Stimulated activated CD8-positive, alpha-beta memory T cell treated with anti-CD3 and anti-CD28 coated beads, Interleukin-15, amount 100 ng/mL, for 24 hours (primary cell): ENCODE measurements around the gene CDO1.

Source experiments
- DNase-seq: peaks from one replicate; pipeline ENCODE4 v3.0.0-alpha.2; 2020; ENCODE audit warnings: low read depth

The CDO1 gene

DNA sequence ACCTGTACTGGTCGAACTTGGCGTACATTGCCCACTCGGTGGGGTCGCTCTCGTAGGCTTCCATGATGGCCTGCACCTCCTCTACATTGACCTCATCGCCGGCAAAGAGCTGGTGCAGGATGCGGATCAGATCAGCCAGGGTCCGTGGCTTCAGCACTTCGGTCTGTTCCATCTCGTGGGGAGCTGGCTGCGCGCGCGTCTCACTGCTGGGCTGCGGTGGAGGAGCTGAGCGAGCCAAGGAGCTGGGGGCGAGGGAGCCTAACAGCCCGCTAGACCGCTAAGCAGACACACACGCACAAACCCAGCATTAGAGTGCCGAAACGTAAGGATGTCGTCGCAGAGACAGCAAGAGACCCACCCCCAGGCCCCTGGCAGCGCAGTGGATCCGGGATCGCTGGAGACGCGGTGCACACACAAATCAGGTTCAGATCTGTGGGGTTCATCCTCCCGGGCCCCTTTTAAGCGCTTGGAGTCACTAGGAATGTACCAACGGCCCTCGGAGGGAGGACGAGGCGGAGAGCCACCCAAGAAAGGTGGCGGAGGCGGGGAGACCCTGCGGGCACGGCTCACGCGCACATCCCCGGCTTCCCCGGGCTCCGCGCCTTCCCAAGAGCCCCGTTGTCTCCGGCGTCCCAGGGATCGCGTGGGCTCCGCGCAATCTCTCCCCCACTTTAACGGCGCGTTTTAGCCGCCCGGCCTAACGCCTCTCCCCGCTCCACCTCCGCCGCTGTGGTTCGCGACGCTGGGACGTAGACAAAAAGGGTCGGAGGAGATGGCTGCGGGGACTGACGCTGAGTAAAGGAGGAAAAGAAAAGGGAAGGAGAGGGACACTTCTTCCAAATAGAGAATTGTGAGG is at the start of gene CDO1:
CDO1 (minus strand) TSS at position 434 of the 856 bp plus-strand sequence; CDS start at position 172, 262 bp downstream.
- no peak for DNase-seq

DNA sequence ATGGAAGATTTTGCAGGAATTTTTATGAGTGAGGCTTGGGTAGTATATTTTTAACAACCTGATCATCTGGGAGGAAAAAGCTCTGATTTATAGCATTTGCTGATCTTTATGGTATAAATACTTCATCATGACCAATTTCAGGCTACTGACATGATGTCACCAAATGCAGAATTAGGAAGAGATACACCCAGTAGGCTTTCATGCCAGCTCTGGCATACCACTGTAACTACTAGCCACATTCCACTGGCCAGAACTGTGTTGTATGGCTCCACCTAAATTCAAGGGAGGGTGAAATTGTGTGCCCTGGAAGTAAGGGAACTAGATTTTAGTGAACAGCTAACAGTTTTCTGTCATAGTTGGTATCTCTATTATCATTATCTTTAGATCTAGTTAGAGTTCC is 42.9 kb upstream of the CDO1 start:
- no peak for DNase-seq

GRCh38 chr5:115858396-115858795 is 41.9 kb upstream of the CDO1 start:
- DNase-seq: no peak

DNA sequence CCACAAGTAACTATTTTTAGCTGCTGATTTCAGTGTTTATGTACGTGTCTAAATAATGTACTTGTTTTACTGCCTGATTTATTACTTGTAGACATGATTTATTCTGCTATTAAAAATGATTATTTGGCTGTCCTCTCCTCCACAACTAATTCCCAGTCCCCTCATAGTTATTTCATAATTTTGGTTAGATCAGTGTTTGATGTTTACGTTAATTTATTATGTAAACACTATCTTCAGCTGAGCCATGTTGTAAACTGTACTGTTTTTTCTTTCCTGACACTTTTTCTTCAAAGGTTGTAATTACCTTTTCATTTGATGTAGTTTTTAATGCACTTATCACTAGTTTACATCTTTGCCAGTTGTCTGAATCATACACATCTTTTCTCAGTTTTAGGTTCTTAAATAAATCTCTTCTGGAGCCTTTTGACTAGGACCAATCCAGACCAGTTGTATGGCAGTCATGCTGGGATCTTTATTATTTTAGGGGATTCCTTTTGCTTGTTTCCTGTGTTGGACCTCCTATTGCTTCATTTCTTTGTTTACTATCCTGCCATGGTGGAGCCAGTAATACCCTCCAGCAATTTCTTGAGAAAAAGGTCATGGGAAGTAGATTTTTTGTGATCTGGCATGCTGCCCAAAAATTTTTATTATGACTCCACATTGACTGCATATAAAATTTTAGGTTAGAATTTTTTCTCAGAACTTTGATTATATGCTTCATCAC is 41.3 kb upstream of the CDO1 start:
- no peak for DNase-seq

DNA sequence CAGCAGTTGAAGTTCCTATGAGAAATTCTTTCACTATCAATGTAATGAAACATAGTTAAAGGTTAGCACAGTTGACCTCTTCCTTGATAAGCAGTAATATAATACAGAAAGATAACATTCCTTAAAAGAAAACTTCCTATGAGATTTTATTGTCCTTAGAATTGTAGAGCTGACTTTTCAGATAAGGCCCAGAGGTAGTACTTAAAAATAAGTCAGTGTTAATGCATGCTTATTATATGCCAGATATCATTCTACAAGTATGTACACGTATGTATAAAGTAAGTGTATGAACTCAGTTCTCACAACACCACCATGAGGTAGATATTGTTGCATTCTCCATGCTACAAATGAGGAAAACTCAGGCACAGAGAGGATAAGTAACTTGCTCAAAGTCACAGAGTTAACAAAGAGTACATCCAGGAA is 40.6 kb upstream of the CDO1 start:
- no peak for DNase-seq

GRCh38 chr5:115855959-115856358 is 39.5 kb upstream of the CDO1 start:
- DNase-seq: no peak

DNA sequence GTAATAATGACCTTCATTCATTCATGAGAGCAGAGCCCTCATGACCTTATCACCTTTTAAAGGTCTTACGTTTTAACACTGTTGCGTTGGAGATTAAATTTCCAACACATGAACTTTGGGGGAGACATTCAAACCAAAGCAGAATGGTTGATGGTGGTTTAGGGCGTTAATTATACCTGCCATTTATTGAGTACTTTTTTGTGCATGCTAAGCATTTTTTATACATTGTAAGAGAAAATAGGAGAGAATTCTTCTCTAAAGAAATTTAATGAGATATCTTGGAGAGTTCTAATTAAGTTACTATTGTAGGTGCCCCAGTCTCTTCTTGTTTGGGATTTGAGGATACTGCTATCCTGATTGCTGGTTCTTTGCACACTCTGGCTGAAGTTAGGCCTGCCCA is 37.7 kb upstream of the CDO1 start:
- no peak for DNase-seq

DNA sequence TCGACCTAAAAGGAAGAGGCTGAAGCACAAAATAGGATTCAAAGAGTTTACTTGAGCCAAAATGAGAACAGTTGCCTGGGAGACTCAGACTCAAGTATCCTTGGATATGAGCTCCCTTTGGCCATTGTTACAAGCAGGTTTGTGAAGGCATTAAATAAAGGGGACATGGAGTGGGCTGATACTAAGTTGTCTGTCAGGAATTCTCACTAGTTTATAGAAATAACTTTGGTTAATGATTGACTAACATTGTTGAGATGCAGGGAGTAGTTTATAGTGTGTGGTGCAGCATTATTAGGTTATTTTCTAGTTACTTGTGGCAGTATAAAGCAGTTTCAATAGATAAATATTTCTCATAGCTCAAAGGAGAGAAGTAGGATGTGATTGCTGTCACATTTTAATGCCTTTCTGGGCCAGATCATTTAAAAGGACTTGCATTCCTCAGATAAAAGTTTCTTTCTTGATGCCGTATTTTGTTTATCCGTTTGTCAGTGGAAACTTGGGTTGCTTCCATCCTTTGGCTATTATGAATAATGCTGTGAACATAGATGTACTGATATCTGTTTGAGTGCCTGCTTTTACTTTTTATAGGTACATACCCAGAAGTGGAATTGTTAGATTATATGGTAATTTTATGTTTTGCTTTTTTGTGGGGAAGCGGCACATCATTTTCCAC is 34.4 kb upstream of the CDO1 start:
- DNase-seq: no peak

DNA sequence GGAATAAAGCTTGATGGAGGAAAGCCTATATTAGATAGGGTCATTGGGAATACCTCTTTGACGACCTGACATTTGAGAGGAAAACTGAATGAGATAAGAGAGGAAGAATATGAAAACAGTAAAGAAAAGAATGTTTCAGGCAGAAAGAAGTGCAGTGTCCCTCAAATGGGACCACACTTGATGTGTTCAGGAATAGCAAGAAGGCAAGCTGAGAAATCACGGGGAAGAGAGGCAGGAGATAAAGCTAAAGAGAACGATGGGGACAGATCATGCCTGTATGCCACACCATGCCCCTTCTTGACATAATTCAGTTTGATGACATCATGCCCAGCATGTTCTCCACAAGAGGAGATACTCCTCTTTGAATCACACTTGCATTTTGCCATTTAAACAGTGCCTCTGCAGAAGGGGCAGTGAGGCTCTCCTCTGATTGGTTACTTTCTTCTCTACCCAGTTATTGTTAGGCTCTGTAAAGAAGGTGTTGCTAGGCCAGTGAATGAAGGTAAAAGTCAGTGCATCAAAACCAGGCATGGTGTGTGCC is 32.9 kb upstream of the CDO1 start:
- no peak for DNase-seq

- no peak for DNase-seq
These were observed 30.8 kb upstream of the CDO1 start for GRCh38 chr5:115847290-115847689.

DNA sequence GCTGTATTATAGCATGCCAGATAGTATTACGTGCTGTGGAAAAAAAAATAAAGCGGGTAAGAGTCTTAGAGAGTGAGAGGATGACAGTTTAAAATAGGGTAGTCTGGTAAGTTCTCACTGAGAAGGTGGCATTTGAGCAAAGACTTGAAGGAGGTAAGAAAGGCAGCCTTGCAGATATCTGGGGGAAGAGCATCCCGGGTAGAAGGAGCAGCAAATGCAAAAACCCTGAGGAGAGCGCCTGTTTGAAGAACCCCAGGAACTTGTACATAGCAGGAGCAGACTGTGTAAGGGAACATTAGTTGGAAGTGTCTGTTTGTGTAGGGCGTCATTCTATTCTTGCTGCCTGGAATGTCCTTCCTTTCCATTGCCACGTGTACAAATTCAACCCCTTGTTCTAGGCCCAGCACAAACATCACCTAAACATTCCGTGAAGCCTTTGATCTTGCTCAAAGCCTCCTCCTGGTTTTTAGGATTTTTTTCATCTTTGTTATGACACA is 27.9 kb upstream of the CDO1 start:
- DNase-seq: no peak

DNA sequence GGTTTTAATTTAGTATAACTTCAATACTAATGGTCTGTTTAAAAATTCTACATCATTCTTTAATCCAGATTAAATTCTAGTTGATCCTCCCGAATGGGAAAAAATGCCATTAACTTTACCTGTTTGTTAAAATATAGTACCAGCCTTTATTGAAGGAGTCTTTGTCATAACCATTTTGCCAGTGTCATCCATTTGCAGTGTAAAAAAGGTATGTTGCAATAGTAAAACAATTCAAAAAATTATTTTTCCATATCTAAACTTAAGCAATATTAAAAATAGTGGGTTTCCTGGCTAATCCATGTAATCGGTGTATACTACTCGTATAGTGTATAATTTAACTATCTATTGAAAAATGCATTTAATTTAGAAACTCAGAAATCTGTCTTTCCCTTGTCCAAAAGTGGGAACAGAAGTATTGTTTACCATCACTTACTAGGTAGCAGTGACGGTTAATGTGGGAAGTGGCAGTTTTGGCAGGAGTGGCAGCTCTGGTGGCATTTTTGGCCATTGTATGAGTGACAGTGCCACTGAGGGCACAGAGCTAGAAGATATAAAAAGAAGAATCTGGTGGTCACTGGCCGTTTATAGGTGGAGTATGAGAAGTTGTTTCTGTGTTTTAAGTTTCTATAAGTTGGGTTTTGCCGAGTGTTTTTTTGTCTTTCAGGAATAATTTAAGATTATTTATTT is 27.1 kb upstream of the CDO1 start:
- no peak for DNase-seq

DNA sequence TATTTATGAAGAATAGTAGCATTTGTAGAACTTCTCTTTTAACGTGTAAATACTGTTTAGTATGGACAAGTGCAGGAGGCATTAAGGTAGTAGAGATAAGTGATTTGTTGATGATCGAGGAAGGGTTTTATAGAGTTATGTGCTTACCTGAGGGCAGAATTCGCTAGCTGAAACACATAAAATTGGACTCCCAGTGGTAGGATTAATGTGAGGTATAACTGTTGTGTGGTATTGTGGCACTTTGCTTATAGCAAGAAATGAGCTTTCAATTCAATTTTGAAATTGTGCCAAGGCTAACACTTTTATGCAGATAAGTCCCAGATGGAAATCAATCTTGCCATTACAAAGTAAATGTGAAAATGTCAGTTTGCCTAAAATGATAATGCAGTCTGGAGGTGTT is 26.5 kb upstream of the CDO1 start:
- no peak for DNase-seq

DNA sequence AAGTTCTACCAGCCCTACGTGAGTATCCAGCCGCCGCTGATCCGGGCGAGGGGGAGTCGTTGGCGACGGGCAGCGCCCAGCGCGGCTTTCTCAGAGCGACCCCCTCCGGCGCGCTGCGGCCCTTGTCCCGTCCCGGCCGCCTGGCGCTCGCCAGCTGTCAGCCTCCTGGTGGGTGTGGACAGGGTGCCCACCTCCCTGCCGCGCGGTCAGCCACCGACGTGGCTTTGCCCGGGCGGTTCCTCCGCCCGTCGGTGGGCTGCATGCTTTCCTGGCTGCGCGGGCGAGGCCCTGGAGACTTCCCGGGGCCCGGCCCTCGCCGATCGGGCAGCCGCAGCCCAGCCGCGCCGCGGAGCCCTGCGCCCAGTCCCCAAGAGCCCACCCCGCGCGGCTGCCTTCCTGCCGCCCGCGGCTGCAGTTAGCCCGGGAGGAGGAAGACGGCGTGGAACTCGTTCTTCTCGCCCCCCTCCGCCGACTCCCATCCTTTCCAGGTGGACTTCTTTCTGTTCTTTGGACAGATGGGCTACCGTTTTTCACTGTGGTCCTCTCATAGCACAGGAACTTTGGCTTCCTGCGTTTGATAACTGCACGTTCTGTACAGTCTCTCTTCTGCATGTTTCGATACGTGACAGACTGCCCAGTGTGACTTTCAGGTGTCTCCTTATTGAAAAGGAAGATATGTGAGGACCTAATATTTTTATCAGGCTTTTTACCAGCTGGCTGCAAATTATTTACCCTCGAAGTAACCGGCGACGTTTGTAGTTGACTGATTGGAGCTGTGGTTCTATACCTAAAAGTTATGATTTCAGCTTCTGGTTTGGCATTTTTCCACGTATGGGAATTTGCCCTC is 25.9 kb upstream of the CDO1 start:
- no peak for DNase-seq

DNA sequence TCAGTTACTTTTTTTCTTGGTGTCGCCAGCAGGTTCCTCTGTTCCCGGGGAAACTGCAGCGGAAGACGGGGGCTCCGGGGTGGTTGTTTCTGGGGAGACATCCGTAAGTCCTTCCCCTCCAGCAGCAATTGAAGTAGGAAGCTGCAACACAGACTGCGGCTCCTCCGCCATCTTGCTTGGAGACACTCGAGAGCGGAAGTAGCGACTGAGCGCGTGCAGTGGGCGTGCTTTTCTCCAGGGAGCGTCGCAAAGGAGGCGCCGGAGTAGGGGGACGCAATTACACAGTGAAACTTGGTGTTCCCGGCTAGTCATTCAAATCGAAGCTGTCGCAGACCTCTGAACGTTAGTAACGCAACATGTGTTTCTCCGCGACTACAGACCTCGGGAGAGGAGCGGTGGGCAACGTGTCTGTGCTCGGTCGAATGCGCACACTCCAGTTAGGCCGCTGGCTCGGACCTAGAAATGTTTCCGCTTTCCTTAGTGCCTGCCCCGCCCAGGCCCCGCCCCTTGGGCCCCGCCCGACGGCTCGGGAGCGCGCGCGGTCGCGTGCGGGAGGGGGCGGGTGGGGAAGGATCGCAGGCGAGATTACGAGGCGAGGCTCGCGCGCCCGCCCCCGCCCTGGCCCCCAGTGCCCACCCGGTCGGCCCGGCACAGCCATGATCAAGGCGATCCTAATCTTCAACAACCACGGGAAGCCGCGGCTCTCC is 25.1 kb upstream of the CDO1 start, which contains the start of the genes AP3S1 and ATG12:
AP3S1 (plus strand) TSS at position 554 of the 707 bp plus-strand sequence; CDS start at position 657, 103 bp downstream.
ATG12 (minus strand) TSS at position 184 of the 707 bp plus-strand sequence; CDS start at position 171, 13 bp downstream.
- peak; percentile 81 for DNase-seq

GRCh38 chr5:115840873-115841272 is 24.4 kb upstream of the CDO1 start:
- no peak for DNase-seq

GRCh38 chr5:115838885-115839518 is 22.5 kb upstream of the CDO1 start:
- no peak for DNase-seq

DNA sequence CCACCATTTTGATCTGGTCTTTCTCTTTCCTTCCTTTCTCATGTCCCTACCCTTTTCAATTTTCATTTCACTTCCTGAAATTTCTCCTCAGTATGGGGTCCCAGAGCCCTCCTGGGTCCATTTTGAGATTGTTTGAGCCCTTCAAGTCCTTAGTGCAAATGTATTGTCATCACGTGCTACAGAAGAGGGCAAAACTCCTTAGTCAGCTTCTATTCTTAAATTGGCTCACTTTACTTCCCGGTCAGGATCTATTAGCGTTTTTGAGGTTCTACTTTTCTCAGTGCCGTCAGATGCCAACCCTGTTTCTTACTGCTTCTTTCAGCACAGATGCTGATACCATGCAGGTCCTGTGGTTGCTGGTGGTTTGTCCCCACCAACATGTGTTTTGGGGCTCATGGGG is 19.0 kb upstream of the CDO1 start:
- DNase-seq: no peak

DNA sequence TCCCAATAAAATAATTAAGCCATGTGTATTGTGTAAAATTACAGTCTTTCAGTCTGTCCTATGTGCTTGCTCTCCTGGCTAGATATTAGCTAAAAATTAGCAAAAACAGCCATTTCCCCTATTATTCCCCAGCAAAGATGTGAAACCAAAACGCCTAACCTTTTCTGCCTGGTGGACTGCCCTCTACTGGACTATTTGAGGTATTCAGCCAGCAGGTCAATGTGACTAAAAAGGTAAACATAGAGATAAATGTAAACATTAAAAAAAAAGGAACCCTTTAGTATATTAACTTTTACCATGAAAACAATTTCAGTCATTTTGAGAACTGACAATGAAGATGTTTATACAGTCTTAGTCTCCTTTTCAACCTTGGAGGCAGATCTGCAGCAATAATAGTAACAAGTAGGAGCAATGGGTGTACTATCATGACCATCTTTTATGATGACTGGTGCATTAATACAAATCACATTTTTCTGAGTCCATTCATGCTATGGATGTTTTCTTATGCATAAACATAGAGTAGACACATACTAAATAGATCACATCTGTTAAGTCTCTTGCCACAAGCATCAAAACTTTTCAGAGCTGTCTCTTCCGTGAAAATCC is 14.8 kb upstream of the CDO1 start:
- no peak for DNase-seq
